ENCODE measurements around the gene RASSF3. TPM values are rescaled to one million over a fixed set of nuclear protein-coding genes. Genes with fewer than 3 reads are reported as not detected.

The RASSF3 gene
- total RNA-seq, 4 donors from 2014 or later = 14.7 to 18.3 (median 16.7) TPM

DNA sequence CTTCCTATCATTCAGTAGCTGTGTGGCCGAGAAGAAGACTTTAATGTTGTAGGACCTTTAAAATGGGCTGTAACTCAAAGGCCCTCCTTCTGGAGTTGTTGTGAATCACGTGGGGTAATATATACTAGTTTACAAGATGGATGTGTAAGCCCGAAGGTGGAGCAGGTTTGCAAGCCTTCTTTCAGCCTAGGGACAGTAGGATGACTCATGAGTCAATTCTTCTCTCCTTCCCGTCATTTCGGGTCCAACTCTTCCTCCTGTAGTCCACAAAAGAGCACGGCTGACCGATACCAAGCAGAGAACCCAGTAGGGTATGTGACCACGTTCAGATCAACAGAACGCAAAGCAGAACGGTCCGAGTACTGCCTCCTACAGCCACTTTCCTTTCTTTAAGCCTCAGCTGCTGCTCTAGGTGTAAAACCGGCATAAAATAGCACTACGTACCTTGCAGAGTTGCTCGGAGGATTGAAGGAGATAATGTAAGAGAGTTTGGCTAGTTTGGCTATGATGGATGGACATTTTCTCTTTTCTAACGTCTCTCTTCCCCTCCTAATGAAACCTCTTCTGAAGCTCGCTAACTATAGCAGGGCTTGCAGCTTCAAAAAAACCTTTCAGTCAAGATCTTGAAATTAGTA is 1.3 kb upstream of the RASSF3 start:
- 12 to 14% methylated on average over 16 of the region's 16 CpGs for WGBS, 2 donors
- Histone ChIP-seq H3K9me3 (no peaks in the 10 kb centered on the region), H3K4me3 (peak overlapping the region; percentile 78 to 98 (median 82)), H3K27me3 (no peaks in the 10 kb centered on the region), H3K4me1 (peaks cover 0 to 29% (median 0%) of the 10 kb centered on the region in 4 donors), H3K27ac (peak overlapping the region; percentile 2 to 91 (median 88)), H3K36me3 (no peaks in the 10 kb centered on the region)
- DNase-seq (ENCODE audit: low spot score in 2 of 2) = no peak
- TF ChIP-seq EP300 (IDR thresholded peaks at IDR 0.05) (no peak), POLR2A (IDR thresholded peaks at IDR 0.05) (no peak), CTCF (IDR thresholded peaks at IDR 0.05) (no peak)

GRCh38 chr12:64609536-64610078 is 688 bp upstream of the RASSF3 start:
- Histone ChIP-seq H3K4me3 (peak overlapping the region; percentile 78 to 98 (median 82)), H3K27ac (peak overlapping the region; percentile 76 to 91 (median 88)), H3K4me1 (peaks cover 0 to 29% (median 2%) of the 10 kb centered on the region in 4 donors), H3K36me3 (no peaks in the 10 kb centered on the region), H3K9me3 (no peaks in the 10 kb centered on the region), H3K27me3 (no peaks in the 10 kb centered on the region)
- DNase-seq (ENCODE audit: low spot score in 2 of 2) = no peak
- 0 to 1% methylated on average over 15 of the region's 15 CpGs for WGBS, 2 donors
- TF ChIP-seq POLR2A (IDR thresholded peaks at IDR 0.05) = no peak
- no peak for TF ChIP-seq CTCF (IDR thresholded peaks at IDR 0.05)
- no peak for TF ChIP-seq EP300 (IDR thresholded peaks at IDR 0.05)

DNA sequence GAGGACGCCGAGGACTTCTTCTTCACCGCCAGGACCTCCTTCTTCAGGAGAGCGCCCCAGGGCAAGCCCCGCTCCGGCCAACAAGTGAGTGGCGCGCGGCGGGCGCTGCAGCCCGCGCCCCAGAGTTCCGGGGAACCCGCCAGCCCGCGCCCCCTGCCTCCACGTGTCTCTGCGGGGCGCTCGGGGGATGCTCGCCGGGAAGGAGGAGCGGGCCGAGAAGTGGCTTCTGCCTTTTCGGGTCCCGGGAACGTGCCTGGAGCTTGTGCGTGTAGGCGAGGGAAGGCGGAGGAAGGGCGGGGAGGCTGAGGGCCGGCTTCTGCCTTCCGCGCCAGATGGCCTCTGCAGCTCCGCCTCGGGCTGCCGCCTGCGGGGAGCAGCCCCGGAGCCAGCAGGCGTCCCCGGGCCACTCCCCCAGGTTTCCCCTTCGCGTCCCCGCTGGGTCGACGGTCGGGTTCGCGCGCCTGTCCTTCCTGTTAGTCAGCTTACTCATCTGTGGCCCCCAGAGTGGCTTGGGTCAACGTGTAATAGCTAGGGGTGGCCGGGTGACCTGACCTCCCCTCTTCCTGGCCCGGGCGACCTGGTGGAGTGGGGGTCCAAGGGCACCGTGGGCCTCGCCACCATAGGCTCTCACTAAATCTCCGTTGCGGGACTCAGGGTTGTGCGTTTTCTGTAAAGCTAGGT is 505 bp downstream of the RASSF3 start:
- Histone ChIP-seq H3K27ac (peak overlapping the region; percentile 76 to 91 (median 88)), H3K9me3 (no peaks in the 10 kb centered on the region), H3K4me3 (peak overlapping the region; percentile 78 to 98 (median 87)), H3K4me1 (peaks cover 0 to 32% (median 6%) of the 10 kb centered on the region in 4 donors), H3K36me3 (no peaks in the 10 kb centered on the region), H3K27me3 (no peaks in the 10 kb centered on the region)
- no peak for TF ChIP-seq CTCF (IDR thresholded peaks at IDR 0.05)
- no peak for TF ChIP-seq POLR2A (IDR thresholded peaks at IDR 0.05)
- no peak for TF ChIP-seq EP300 (IDR thresholded peaks at IDR 0.05)
- 1% methylated on average over 23 to 45 of the region's 60 CpGs for WGBS, 2 donors
- peak in 1 of 2 donors; percentile 11 for DNase-seq (ENCODE audit: low spot score in 2 of 2)

- Histone ChIP-seq H3K36me3 (no peaks in the 10 kb centered on the region), H3K9me3 (no peaks in the 10 kb centered on the region), H3K27me3 (no peaks in the 10 kb centered on the region), H3K4me3 (peak overlapping the region; percentile 78 to 98 (median 87)), H3K4me1 (peaks cover 0 to 40% (median 10%) of the 10 kb centered on the region in 4 donors), H3K27ac (peak overlapping the region; percentile 76 to 91 (median 88))
- WGBS, 2 donors = 19 to 24% methylated on average over 31 of the region's 31 CpGs
- TF ChIP-seq CTCF (IDR thresholded peaks at IDR 0.05) = no peak
- no peak for TF ChIP-seq EP300 (IDR thresholded peaks at IDR 0.05)
- TF ChIP-seq POLR2A (IDR thresholded peaks at IDR 0.05) = no peak
- DNase-seq (ENCODE audit: low spot score in 2 of 2) = peak in 1 of 2 donors; percentile 11
Observed at GRCh38 chr12:64611341-64612284, 1.3 kb downstream of the RASSF3 start.
